ENCODE data around the gene MUC15.

GRCh38 chr11:26593691-26594090 is 21.6 kb upstream of the MUC15 start:
- TF ChIP-seq POLR2AphosphoS5 (IDR thresholded peaks at IDR 0.05; ENCODE audit: low read depth): no peak
- no peak for TF ChIP-seq CTCF (conservative IDR thresholded peaks at IDR 0.05; ENCODE audit: low read depth in 2 of 2)
- no peak for TF ChIP-seq EZH2 (IDR thresholded peaks at IDR 0.05; ENCODE audit: low read depth, unreplicated experiment)
- no peak for TF ChIP-seq ZNF331 (CRISPR knock-in tag; IDR thresholded peaks at IDR 0.05; ENCODE audit: low read depth)
- no peak for TF ChIP-seq REST (IDR thresholded peaks at IDR 0.05; ENCODE audit: unreplicated experiment)
- TF ChIP-seq STAT1 (IDR thresholded peaks at IDR 0.05; ENCODE audit: unreplicated experiment): no peak
- no peak for TF ChIP-seq EZH2phosphoT487 (IDR thresholded peaks at IDR 0.05; ENCODE audit: unreplicated experiment)
- no peak for TF ChIP-seq JUNB (IDR thresholded peaks at IDR 0.05; ENCODE audit: unreplicated experiment)
- TF ChIP-seq CREB1 (CRISPR knock-in tag; IDR thresholded peaks at IDR 0.05; ENCODE audit: low read depth): no peak
- no peak for TF ChIP-seq ZNF114 (CRISPR knock-in tag; IDR thresholded peaks at IDR 0.05)
- TF ChIP-seq NANOG (IDR thresholded peaks at IDR 0.05; ENCODE audit: borderline replicate concordance): no peak

Data from GM23338 (cell line).